Activated naive CD4-positive, alpha-beta T cell treated with Interleukin-2 at 50 U/mL for 16 hours (primary cell): Measurements from ENCODE around the gene B3GNT7.
"Not testable (repeated sequence)": the region's sequence is repeated elsewhere in the genome, so short reads cannot be mapped to it uniquely, and the experiment has no call there.

Experiments
- DNase-seq: peaks from one replicate; pipeline ENCODE4 v3.0.0-alpha.2; 2020

B3GNT7 gene, protein sequence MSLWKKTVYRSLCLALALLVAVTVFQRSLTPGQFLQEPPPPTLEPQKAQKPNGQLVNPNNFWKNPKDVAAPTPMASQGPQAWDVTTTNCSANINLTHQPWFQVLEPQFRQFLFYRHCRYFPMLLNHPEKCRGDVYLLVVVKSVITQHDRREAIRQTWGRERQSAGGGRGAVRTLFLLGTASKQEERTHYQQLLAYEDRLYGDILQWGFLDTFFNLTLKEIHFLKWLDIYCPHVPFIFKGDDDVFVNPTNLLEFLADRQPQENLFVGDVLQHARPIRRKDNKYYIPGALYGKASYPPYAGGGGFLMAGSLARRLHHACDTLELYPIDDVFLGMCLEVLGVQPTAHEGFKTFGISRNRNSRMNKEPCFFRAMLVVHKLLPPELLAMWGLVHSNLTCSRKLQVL

DNA sequence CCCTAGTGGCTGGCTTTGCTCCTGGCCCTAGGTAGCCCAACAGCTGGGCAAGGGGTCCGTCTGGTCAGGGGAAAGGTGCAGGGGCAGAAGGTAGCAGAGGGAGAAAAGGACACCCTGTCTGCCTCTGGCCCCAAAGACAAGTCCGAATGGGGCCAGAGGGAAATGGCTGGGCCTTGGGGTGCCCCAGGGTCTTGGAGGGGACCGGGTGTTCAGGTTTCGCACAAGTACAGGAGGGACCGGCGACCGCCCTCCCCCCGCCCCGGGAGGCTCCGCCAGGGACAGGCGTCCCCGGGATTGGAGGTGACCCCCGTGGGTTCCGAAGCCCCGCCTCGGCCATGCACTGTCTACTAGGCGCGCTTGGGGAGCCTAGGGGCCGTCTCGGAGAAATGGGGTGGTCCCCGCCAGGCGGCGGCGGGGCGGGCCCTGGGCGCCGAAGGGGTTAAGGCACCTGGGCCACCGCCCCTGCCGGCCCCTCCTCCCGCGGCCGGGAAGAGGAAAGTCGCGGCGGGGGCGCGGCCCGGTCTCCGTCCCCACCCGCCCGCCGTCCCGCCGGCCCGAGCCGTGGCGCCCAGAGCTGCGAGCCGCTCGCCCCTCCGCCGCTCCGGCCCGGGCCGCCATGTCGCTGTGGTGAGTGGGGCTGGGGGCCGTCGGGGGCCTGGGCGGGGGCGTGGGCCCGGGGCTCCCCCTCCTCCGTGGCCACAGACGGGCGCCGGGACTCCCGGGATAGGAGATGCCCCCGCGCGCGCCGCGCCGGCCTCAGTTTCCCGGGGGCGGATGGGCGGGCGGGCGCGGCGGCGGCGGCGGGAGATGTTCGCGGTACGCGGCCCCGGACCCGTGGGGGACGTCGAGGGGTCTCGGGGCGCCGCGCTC lies at the start of gene B3GNT7:
TSS of gene B3GNT7 (plus strand) at position 523 of the 870 bp plus-strand sequence. CDS start at position 617, 94 bp downstream.
- DNase-seq = no peak

DNA sequence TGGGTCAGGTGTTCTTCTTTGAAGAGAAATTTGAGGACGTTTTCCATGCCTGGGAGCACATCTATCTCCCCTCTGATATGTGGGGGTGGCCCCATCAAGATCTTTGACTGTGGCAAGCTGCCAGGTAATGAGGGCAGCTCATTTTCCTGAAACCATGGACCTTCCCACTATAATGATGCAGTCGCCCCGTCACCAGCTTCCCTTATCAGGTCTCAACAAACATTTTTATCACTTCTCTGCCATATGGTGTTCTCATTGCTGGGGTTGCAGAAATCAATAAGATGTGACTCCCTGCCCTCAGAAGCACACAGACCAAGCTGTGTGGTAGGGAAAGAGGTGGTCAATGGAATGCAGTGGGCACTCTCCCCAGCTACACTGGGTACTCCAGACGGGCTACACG lies 48.4 kb upstream of the B3GNT7 start:
- DNase-seq = no peak

DNA sequence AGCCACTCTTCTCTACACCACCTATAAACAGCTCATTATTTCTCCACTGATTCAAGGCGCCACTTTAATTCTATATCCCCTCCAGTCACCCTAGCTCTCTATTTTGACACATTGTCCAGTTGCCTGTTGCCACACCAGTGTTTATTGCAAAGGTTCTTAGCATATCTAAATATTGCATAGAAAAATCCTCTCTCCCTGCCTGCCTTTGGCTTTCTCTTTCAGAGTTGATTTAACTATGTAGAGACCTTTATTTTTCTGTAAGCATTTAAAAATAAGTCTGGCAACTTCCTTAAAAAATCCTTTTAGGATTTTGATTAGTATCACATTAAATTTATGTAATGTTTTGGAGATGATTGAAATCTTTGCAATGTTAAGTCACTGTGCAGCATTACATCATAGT lies 47.9 kb upstream of the B3GNT7 start:
- no peak for DNase-seq

DNA sequence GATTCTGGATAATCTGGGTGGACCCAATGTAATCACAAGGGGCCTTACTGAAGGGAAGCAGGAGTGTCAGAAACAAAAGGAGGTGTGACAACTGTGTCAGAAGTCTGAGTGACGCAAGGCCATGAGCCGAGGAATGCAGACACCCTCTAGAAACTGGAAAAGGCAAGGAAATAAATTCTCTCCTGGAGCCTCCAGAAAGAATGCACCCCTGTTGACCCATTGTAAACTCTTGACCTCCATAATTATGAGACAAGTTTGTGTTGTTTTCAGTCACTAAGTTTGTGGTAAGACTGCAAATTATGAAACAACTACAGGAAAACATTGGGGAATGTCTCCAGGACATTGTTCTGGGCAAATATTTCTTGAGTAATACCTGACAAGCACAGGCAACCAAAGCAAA lies 47.3 kb upstream of the B3GNT7 start:
- no peak for DNase-seq

DNA sequence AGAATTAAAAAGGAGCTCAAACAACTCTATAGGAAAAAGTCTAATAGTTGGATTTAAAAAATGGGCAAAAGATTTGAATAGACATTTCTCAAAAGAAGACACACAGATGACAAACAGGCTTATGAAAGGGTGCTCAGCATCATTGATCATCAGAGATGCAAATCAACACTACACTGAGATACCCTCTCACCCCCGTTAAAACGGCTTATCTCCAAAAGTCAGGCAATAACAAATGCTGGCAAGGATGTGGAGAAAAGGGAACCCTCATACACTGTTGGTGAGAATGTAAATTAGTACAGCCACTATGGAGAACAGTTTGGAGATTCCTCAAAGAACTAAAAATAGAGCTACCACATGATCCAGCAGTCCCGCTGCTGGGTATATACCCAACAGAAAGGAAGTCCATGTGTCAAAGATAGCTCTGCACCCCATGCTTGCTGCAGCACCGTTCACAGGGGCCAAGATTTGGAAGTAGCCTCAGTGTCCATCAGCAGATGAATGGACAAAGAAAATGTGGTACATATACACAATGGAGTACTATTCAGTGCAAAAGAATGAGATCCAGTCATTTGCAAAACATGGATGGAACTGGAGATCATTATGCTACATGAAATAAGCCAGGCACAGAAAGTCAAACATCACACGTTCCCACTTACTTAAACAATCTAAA lies 46.7 kb upstream of the B3GNT7 start:
- DNase-seq = no peak

DNA sequence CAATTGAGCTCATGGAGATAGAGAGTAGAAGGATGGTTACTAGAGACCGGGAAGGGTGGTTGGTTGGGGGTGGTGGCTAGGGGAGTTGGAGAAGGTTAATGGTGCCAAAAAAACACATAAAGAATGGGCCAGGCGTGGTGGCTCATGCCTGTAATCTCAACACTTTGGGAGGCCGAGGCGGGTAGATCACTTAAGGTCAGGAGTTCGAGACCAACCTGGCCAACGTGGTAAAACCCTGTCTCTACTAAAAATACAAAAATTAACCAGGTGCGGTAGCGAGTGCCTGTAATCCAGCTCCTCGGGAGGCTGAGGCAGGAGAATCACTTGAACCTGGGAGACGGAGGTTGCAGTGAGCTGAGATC lies 46.2 kb upstream of the B3GNT7 start:
- not testable (repeated sequence) for DNase-seq

DNA sequence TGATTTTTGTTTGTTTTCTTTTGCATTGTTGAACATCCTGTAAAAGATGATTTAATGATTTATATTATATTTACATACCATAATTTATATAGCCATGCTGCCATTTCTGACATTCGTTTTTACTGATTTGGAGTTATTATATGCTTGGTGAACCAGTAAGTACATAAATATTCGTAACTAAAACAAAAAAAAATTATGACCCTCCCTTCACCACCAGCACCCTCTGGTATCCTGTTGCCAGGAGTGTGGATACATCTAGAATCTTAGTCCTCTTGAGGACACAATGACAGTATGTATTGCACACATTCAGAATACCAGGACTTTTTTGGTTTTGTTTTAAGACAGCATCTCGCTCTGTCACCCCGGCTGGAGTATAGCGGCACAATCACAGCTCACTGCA lies 43.9 kb upstream of the B3GNT7 start:
- no peak for DNase-seq

DNA sequence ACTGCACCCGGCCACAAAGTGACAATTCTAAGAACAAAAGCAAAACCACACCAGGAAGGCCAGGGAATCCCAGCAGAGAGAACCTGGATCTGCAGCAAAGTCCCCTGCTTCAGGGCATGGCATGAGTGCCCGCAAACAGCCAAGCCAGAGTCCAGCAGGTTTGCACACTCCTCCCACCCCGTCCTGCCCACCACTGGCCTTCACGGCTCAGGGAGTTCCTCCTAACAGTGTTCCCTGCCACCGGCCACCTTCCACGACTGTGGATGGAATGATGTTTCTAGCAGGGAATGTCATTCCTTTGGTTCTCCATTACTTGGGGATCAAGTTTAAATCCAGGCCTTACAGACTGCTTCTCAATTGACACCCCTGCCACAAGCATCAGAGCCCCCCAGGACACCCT lies 42.0 kb upstream of the B3GNT7 start:
- DNase-seq = no peak

DNA sequence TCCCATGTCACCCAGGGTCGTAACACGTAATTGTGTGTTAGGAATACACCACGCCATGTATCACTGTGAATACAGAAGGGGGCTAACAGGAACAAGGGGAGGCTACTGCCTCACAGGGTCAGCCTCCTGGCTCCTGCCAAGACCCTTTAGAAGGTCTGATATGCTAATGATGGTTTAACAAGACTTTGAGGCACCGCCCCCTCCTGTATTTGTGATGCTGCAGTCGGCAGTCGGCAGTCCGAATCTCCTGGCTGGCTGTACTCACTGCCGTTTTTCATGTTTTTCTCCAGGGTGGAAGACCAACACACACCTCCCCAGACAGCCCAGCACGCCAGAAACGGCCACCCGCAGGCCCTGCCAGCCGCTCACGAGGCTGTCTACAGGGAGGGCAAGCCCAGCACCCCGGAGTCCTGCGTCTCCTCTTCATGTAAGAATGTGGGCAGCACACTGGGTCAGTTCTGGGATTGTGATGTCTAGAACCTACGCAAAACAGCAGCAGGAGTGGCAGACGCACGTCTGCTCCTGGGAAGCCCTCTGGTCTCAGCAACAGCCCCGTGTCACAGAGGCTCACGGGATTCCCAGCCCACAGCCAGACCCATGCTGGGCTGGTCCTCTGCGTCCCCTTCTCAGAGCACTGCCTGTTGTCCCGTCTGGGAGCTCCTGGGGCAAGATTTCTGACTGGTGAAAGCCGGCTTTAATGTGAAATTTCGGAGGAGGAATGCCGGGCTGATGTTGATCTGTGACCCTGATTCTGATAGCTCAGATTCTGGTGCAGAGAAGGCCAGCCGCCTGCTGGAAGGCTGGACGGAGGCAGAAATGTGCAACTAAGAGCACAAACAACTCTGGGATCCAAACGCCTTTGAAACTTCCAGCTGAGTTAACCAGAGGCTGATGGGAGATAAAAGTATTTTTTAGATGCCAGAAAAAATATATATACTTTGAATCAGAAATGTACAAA lies 39.7 kb upstream of the B3GNT7 start:
- DNase-seq = no peak

DNA sequence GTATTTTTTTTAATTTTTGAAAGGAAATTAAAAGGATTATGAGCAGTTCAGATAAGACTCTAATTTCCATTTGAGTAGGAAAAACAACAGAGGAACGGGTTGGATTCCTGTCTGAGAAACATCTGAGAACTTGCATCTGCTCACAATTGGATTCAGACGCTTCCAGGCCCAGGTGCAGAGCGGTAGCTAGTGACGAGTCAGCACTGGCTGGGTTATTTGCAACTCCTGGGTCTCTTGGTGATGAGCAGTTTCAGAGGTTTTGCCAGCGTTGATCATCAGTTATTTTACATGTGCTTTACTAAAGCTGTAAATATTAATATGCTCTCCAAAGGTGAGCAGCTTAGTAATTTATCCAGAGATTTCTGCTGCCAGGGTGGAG lies 39.1 kb upstream of the B3GNT7 start:
- no peak for DNase-seq

DNA sequence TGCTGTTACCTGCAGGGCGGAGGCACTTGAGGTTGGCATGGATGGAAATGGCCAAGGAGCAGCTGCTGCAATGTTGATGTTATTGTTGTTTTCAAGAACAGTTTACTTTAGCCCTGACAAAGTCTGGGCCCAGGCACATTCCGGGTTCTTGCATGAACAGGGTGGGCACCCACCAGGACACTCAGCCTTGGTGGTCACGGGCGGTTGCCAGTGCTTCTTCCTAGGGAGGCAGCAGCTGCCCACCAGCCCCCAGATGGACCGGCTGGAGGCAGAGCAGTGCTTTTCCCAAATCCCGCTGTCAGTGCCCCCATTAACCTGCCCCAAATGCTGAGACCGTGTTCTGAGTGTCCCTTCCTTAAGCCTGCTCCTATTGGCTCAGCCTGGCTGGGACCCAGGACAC lies 38.5 kb upstream of the B3GNT7 start:
- no peak for DNase-seq

DNA sequence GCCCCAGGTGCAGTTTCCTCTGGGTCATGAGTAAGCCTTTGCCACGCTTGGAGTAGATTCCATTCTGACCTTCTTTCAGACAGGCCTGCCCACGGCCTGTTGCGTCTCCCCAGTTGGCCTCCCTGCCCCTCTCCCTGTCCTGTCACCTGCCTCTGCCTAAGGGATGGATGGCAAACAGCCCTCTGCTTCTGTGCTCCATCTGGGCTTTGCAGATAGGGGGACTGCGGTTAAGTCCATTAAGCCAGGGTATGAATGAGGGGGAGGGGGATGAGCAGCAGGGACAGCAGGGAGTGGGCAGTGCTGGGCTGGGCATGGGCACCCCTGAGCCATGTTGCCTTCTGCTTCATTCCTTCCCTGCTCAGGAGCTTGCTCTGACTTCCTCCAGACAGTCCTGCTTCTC lies 37.6 kb upstream of the B3GNT7 start:
- no peak for DNase-seq

DNA sequence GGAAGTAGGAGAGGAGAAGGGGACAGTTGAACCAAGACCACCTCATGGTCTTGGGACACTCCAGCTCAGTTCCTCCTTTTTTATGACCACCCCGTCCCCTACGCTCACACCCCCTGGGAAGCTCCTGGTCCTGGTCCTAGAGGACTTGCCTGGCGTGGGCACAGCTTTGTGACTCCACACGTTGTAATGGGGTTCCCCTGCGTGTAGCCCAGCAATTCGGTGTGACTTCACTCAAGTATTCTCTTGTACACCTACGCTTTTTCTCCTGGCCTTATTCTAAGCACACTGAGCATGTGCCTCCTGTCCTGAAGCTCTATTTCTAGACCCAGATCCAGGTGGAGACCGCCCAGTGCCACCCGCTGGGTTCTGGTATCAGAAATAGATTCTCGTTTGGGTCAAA lies 36.1 kb upstream of the B3GNT7 start:
- no peak for DNase-seq

DNA sequence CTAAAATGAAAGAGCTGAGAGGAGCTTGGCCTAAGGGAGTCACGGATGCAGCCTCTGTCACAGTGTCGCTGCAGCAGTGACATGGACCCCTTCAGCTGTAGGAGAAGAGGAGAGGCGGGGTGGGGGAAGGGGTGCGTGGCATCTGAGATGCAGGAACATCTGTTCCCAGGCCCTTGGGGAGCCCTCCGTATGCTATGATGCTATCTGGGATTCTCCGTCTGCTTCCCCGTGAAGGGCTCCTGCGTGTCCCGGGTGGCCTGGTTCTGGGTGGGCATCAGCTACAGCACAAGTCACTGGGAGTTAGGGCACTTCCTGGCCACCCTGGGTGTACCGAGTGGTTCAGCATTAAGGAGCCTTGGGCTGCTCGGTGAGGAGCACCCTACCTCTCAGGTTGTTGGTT lies 35.6 kb upstream of the B3GNT7 start:
- no peak for DNase-seq

DNA sequence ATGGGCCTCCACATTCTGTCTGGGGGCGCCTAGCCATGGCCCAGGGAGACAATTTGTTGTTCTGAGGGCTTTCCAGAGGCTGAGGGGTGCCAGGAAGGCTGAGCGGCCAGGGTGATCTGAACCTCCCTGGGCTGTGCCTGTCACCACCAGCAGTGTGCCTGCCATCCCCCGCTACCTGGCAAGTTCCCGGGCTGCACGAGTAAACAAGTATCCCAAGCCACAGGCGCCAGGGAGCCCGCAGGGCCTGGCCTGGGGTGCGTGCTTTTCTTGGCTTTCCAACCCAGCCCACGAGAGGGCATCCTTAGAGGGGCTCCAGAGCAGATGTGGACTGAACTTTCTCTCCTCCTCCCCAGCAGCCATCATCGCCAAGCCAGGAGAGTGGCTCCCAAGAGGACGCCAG lies 35.1 kb upstream of the B3GNT7 start:
- no peak for DNase-seq

DNA sequence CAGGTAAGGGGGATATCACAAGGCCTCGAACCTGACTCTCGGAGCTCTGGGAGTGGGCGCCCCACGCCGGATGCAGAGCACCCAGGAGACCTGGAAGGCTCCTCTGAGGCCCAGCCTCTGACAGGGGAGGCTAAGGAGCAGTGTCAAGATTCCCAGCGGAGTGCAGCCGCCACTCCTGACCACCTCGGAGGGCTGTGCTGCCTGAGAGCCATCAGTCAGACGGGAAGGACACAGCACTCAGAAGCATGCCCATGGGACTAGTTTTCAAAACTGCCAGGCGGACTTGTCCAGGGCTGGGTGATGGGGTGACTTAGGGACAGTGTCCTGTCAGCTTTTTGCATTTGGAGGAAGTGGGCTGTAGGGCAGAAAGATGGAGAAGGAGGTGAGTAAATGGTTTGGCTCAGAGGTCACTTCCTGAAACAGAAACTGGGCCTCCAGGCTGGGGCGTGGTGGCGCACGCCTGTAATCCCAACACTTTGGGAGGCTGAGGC lies 34.6 kb upstream of the B3GNT7 start:
- no peak for DNase-seq

DNA sequence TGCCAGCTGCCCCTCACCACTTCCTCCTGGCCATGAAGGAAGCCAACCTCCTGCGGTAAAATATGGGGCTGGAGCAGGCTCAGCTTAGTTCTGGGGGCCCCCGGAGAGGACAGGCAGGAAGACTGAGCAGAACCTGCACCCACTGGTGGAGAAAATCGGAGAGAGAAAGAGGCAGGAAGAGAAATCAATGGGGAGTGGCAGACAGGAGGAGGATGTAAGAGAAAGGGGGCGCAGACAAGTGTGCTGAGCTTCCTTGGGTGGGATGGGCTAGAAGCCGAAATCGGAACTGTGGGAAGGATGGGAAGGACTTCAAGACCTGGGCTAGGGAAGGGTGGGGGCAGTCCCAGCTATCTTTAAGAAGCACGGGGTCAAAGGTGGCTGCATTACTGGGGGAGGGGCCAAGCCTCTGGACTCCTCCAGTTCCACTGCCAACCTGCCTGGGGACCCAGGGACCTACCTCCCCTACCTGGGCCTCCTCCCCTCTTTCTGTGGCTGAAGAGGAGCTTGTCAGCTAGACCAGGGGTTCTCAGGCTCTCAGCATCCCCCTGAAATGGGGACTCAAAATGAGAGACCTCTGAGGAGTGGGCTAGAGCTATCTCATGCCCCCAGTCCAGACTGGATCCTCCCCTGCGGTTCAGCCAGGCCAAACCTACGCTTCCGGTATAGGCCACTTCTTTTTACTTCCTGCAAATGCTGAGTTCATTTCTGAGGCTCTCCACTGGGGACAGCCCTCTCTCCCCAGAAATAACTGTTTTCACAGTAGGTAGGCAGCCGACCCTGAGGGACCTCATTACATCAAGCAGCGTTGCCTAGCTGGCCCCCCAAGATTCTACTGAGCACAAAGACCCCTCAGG lies 33.6 kb upstream of the B3GNT7 start:
- no peak for DNase-seq

DNA sequence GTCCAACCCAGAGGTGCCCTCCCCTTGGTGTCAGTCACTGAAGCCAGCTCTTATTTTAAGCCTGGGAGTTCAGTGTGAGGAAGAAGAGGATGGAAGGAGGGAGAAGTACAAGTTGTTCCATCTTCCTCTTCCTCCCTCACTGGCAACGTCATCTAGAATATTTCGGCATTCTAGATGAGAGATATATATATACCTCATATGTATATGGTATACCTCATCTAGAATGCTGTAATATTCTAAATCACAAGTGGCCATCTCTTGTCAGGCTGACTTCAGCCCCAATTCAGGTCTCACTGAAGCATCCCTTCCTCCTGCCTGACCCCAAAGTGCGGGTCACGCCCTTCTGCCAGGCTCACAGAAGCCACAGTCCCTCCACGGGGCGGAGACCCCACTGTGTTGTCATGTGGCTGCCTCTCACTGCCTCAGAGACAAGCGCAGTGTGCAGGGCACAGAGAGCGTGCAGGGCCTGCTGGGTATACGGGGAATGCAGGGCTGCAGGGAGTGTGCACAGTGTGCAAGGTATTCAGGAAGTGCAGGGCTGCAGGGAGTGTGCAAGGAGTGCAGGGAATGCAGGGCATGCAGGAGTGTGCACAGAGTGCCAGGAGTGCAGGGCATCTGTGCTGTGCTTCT lies 32.8 kb upstream of the B3GNT7 start:
- no peak for DNase-seq

DNA sequence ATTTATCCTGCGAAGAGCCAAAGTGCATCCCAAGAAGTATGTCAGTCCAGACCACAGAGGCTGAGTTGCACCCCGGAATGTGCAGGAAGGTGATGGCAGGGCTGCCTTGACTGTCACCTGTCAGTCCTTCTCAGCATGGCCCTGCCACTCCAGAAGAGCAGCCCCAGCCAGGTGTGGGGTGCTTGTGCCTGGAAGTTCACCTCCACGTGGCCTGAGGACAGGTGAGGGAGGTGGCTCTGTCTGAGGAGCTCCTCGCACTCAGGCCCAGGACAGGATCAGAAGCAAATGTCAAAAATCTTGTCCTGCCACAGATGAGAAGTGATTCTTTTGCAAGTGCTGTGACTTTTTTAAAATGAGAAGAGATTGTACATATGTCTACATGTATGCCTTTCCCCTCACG lies 31.4 kb upstream of the B3GNT7 start:
- DNase-seq = no peak

DNA sequence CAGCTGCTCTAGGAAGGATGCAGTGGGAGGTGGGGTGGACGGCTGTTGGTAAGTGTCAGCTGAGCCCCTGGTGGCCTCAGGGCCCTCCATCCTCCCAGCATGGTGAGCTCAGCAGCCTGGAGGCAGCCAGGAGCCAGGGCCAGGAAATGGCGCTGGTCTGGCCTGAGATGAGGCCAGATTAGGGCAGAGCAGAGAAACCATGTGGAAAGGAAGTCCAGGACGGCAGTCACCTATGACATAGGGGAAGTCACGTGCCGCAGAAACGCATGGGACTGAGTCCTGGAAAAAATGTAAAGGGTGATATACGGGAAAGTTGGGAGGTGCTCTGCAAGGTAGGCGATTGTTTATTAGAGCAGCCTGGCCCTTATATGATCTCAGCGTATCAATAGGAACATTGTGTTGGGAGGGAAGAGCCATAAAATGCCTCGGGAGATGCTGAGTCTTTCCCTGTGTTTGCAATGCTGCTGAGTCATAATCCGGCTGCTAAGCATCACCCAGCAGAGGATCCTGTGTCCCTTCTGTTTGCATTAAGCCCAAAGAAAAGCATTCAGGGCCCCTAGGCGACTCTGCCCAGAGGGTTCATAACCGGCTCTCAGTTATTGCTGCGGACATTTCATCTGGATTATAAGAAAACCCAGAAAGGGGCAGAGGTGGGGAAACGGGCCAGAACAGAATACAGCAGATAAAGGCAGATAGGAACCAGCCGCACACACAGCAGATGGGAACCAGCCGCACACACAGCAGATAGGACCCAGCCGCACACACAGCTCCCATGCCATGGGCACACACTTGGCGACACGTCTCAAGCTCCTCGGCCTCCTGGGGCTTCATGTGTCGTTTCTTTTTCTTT lies 30.3 kb upstream of the B3GNT7 start:
- DNase-seq = no peak
